ENCODE measurements around the gene COPB2.
"Not testable (repeated sequence)": the region's sequence is repeated elsewhere in the genome, so short reads cannot be mapped to it uniquely, and the experiment has no call there.

COPB2 gene

DNA sequence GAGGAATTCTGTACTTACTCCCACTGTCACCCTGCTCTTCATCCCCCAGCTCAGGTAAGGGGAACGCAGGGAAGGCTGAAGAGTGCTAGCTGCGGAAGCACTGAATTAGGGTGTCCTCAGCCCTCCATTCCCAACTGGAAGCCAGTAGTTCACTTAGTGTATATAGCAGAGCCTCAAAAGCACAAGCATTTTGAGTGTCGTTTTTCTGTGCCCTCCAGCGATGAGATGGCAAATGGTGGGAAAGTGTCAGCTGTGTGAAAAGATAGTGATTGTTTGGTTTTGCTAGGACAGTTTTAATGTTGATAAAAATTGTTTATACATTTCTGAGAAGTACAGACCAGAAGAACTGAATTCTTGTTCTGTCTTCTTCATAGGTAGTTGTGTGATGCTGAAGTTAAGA is 34.8 kb downstream of the COPB2 start:
- FAIRE-seq (no peak), DNase-seq (ENCODE audit: insufficient read length, low spot score) (no peak)
- TF ChIP-seq TAF1 (IDR thresholded peaks at IDR 0.05; ENCODE audit: low read depth, low read length) = no peak
- TF ChIP-seq POLR2A (IDR thresholded peaks at IDR 0.05; ENCODE audit: low read depth, low read length) = no peak
- TF ChIP-seq POU2F2 (IDR thresholded peaks at IDR 0.05; ENCODE audit: low read depth, low read length) = no peak
- TF ChIP-seq PAX5 (IDR thresholded peaks at IDR 0.05; ENCODE audit: insufficient read depth, low read length, severe bottlenecking) = no peak
- no peak for TF ChIP-seq SPI1 (IDR thresholded peaks at IDR 0.05; ENCODE audit: low read depth, low read length)
- no peak for TF ChIP-seq POLR2AphosphoS5 (IDR thresholded peaks at IDR 0.05; ENCODE audit: low read depth, low read length)

DNA sequence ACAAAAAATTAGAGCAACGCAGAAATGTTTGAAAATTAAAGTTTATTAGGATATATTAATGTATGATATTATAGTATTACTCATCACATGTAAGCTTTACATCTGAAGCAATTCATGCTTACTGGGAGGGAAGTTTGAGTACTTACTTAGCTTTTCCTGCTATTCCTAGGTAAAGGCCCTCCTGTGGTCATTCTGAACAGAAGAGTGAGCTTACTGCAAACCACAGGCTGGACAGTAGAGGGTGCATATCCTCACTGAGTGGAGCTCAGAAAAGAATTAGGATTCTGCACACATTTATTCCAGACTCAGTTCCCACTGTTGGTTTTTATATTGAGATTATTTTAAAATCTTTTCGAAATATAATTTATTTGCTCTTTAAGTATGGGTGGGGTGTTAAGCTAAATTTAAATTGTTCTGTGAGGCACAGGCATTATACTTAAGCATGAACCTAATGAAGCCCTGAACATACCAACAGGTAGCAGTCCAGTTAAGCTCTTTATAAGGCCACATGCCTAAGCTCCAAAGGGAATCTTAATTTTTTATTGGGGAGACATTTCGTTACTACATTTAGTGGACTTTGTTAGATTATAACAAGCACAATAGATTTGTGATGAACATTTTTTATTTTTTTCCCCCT is 35.4 kb downstream of the COPB2 start:
- no peak for FAIRE-seq
- TF ChIP-seq POLR2A (IDR thresholded peaks at IDR 0.05; ENCODE audit: low read depth, low read length) (no peak), POLR2AphosphoS5 (IDR thresholded peaks at IDR 0.05; ENCODE audit: low read depth, low read length) (no peak), POU2F2 (IDR thresholded peaks at IDR 0.05; ENCODE audit: low read depth, low read length) (no peak)

DNA sequence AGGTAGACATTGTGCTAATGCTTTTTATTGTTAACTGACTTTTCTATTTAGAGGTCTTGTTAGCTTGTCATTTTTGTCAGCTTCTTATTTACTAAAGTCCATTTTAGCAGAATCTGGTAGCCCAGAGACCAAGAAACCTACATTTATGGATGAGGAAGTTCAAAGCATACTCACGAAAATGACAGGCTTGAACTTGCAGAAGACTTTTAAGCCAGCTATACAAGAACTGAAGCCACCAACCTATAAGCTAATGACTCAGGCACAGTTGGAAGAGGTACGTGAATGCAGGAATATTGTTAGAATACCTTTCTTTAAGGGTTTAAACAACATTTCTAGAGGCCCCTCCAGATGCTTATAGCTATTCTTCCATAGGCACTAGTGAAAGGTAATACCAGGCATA is 42.7 kb downstream of the COPB2 start:
- no peak for FAIRE-seq
- DNase-seq (ENCODE audit: insufficient read length, low spot score) = no peak

More for the DNA sequence above, 35.4 kb downstream of the COPB2 start:
- DNase-seq (ENCODE audit: insufficient read length, low spot score) = no peak

DNA sequence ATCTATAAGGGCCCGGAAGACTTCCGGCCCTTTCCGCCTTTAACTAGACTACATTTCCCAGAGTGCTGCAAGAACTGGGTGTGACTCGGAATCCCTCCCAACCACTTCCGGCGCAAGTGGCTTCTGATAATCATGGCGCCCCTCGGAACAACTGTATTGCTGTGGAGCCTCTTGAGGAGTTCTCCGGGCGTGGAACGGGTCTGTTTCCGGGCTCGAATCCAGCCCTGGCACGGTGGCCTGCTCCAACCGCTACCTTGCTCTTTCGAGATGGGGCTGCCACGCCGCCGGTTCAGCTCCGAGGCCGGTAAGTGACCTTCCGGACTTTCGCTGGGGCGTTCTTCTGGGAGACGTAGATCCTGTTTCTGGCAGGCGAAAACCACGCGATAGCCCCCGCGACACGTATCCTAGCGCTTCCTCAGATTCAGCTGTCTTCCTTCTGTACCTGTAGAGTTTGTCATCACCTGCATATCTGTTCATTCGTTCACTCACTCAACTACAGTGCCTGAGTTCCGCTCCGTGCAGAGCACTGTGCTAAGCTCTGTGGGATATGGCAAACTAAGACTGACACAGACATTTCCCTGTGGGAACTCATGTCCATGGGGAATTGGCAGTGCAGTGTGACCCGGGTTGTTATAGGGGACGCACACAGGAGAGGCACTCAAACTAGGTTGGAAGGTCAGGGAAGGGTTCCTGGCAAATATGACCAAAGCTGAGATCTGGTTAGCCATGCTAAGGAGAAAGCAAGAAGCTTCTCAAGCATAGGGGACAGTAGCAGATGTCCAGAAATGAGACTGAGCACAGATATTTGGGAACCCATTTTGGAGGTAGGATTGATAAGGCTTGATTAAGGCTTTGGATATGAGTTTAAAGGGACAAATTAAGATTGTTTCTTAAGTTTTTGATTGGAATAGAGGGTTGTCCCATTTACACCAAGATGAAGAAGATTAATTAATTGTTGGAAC is 45.3 kb downstream of the COPB2 start, which contains the start of gene MRPS22:
Gene MRPS22 (plus strand): TSS at position 126 of the 962 bp plus-strand sequence. CDS start 7 bp downstream, at position 133.
- FAIRE-seq = peak; percentile 90
- peak; percentile 76 for DNase-seq (ENCODE audit: insufficient read length, low spot score)
- peak; percentile 17 for TF ChIP-seq PAX5 (IDR thresholded peaks at IDR 0.05; ENCODE audit: insufficient read depth, low read length, severe bottlenecking)
- TF ChIP-seq SPI1 (IDR thresholded peaks at IDR 0.05; ENCODE audit: low read depth, low read length) = 0 out of 2 replicates have a peak, but pooled peaks have one; percentile 22
- TF ChIP-seq POLR2A (IDR thresholded peaks at IDR 0.05; ENCODE audit: low read depth, low read length) = peak; percentile 83
- TF ChIP-seq TAF1 (IDR thresholded peaks at IDR 0.05; ENCODE audit: low read depth, low read length) = peak; percentile 80
- TF ChIP-seq POLR2AphosphoS5 (IDR thresholded peaks at IDR 0.05; ENCODE audit: low read depth, low read length) = peak; percentile 74
- peak; percentile 62 for TF ChIP-seq POU2F2 (IDR thresholded peaks at IDR 0.05; ENCODE audit: low read depth, low read length)

More for the DNA sequence above, 42.7 kb downstream of the COPB2 start:
- no peak for TF ChIP-seq TAF1 (IDR thresholded peaks at IDR 0.05; ENCODE audit: low read depth, low read length)
- TF ChIP-seq POLR2A (IDR thresholded peaks at IDR 0.05; ENCODE audit: low read depth, low read length) = no peak

DNA sequence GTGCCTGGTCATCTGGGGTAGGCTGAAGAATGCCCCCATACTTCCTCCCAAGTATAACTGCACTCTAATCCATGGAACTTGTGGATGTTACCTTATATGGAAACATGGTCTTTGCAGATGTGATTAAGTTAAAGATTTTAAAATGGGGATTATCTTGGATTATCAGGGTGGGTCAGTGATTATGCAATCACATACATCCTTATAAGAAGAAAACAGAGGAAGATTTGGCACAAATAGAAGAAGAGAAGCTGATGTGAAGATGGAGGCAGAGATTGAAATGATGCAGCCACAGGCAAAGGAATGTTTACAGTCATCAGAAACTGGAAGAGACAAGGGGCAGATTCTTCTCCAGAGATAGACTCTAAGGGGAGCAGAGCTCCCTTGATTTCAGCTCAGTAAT is 47.4 kb downstream of the COPB2 start:
- FAIRE-seq = no peak
- TF ChIP-seq POLR2AphosphoS5 (IDR thresholded peaks at IDR 0.05; ENCODE audit: low read depth, low read length) (no peak), POU2F2 (IDR thresholded peaks at IDR 0.05; ENCODE audit: low read depth, low read length) (no peak), TAF1 (IDR thresholded peaks at IDR 0.05; ENCODE audit: low read depth, low read length) (no peak), SPI1 (IDR thresholded peaks at IDR 0.05; ENCODE audit: low read depth, low read length) (no peak)

DNA sequence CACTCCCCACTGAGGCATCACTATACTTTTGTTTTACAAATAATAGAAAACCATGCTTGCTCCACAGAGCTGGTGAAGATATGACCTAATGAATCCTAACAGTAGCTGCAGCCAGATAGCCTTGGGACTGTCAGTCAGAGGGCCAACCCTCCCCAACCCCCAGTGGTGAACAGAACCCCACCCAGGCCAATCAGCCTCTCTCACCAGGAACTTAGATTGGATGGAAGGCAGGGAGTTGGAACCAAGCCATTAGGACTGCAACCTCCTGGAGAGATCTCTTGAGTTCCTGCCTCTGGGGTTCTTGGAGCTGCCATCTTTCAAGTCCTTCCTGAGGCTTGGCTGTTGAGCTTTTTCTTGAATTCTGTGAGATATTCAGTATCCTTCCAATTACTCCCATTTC is 48.7 kb downstream of the COPB2 start:
- TF ChIP-seq TAF1 (IDR thresholded peaks at IDR 0.05; ENCODE audit: low read depth, low read length) (no peak), POLR2A (IDR thresholded peaks at IDR 0.05; ENCODE audit: low read depth, low read length) (no peak), POLR2AphosphoS5 (IDR thresholded peaks at IDR 0.05; ENCODE audit: low read depth, low read length) (no peak), PAX5 (IDR thresholded peaks at IDR 0.05; ENCODE audit: insufficient read depth, low read length, severe bottlenecking) (no peak), POU2F2 (IDR thresholded peaks at IDR 0.05; ENCODE audit: low read depth, low read length) (no peak)
- no peak for FAIRE-seq
- no peak for DNase-seq (ENCODE audit: insufficient read length, low spot score)

More for the DNA sequence above, 47.4 kb downstream of the COPB2 start:
- DNase-seq (ENCODE audit: insufficient read length, low spot score) = no peak

DNA sequence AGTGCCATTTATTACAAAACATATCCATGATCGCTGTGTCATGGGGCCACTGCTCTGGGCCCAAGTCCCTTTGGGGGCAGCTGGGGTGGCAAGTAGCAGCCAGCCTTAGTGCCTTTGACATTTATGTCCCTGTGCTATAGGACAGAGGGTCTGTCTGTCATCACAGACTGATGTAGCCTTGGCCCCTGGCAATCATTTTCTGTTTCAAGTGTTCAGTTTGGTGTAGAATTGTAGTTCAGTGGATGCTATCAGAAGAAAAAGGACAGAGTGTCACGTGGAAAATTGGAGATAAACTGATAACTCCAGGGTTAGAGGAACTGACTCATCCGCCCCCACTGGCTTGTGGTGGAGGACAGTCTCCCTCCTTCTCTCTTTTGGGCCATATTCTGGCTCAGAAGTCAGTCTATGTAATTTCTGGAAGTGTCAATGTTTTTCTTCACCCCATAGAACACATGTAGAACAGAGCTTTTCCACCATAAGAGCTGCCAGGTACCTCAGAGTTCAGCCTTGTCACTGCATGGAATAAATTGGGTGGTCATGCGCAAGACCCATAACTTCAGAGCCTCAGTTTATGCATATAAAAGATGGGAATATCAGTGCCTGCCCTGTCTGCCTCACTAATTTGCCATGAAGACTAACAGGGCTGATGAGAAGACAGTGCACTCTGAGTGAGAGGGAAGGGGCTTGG is 50.1 kb downstream of the COPB2 start:
- TF ChIP-seq TAF1 (IDR thresholded peaks at IDR 0.05; ENCODE audit: low read depth, low read length) (no peak), POLR2A (IDR thresholded peaks at IDR 0.05; ENCODE audit: low read depth, low read length) (no peak), POU2F2 (IDR thresholded peaks at IDR 0.05; ENCODE audit: low read depth, low read length) (no peak), POLR2AphosphoS5 (IDR thresholded peaks at IDR 0.05; ENCODE audit: low read depth, low read length) (no peak), PAX5 (IDR thresholded peaks at IDR 0.05; ENCODE audit: insufficient read depth, low read length, severe bottlenecking) (no peak), SPI1 (IDR thresholded peaks at IDR 0.05; ENCODE audit: low read depth, low read length) (no peak)
- DNase-seq (ENCODE audit: insufficient read length, low spot score) (no peak), FAIRE-seq (no peak)

DNA sequence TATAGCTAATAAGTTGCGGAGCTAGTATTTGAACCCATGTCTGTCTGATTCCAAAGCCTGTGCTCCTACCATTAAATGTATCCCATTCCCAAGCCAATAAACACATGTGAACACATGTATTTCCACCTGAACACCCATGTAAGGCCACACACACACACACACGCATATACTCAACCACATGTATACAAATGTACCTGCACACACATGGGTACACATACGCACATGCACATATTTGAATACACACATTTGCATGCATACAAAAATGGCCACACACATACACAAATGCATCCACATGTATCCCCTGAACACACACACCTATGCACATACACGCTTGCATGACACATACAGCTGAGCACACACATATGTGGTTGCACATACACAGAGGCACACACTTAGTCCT is 51.0 kb downstream of the COPB2 start:
- TF ChIP-seq SPI1 (IDR thresholded peaks at IDR 0.05; ENCODE audit: low read depth, low read length) = no peak
- no peak for TF ChIP-seq TAF1 (IDR thresholded peaks at IDR 0.05; ENCODE audit: low read depth, low read length)
- TF ChIP-seq POLR2AphosphoS5 (IDR thresholded peaks at IDR 0.05; ENCODE audit: low read depth, low read length) = no peak
- no peak for TF ChIP-seq PAX5 (IDR thresholded peaks at IDR 0.05; ENCODE audit: insufficient read depth, low read length, severe bottlenecking)
- no peak for TF ChIP-seq POLR2A (IDR thresholded peaks at IDR 0.05; ENCODE audit: low read depth, low read length)
- TF ChIP-seq POU2F2 (IDR thresholded peaks at IDR 0.05; ENCODE audit: low read depth, low read length) = no peak
- DNase-seq (ENCODE audit: insufficient read length, low spot score) (no peak), FAIRE-seq (no peak)

DNA sequence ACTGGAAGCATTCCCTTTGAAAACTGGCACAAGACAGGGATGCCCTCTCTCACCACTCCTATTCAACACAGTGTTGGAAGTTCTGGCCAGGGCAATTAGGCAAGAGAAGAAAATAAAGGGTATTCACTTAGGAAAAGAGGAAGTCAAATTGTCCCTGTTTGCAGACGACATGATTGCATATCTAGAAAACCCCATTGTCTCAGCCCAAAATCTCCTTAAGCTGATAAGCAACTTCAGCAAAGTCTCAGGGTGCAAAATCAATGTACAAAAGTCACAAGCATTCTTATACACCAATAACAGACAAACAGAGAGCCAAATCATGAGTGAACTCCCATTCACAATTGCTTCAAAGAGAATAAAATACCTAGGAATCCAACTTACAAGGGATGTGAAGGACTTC is 54.8 kb downstream of the COPB2 start:
- not testable (repeated sequence) for FAIRE-seq; DNase-seq (ENCODE audit: insufficient read length, low spot score)
